SW480 (cell line): Measurements from ENCODE around the gene DCAF6.
"Not testable (repeated sequence)": the region's sequence is repeated elsewhere in the genome, so short reads cannot be mapped to it uniquely, and the experiment has no call there.

Source experiments
- DNase-seq: peaks from one replicate; pipeline ENCODE4 v3.0.0-alpha.2; 2016; ENCODE audit warnings: low spot score

Gene DCAF6

GRCh38 chr1:167936068-167936929 lies at the start of gene DCAF6:
TSS of gene DCAF6 (plus strand) at chr1:167936683. CDS start at chr1:167936912, 229 bp downstream.
- DNase-seq = peak; percentile 97

GRCh38 chr1:167887187-167887586 lies 49.3 kb upstream of the DCAF6 start:
- not testable (repeated sequence) for DNase-seq

- DNase-seq = no peak
Measured at GRCh38 chr1:167890400-167890799, 46.1 kb upstream of the DCAF6 start.

- DNase-seq = no peak
Measured at GRCh38 chr1:167893798-167894197, 42.7 kb upstream of the DCAF6 start.

- DNase-seq = no peak
Measured at GRCh38 chr1:167898578-167899222, 37.8 kb upstream of the DCAF6 start.

GRCh38 chr1:167899253-167899681 lies 37.2 kb upstream of the DCAF6 start:
- no peak for DNase-seq

- DNase-seq = no peak
Measured at GRCh38 chr1:167900907-167901306, 35.6 kb upstream of the DCAF6 start.

- no peak for DNase-seq
Measured at GRCh38 chr1:167904652-167905130, 31.8 kb upstream of the DCAF6 start.

- DNase-seq = no peak
Measured at GRCh38 chr1:167905182-167905581, 31.3 kb upstream of the DCAF6 start.

GRCh38 chr1:167905671-167906070 lies 30.8 kb upstream of the DCAF6 start:
- no peak for DNase-seq

- DNase-seq = no peak
Measured at GRCh38 chr1:167909691-167910180, 26.7 kb upstream of the DCAF6 start.

- DNase-seq = no peak
Measured at GRCh38 chr1:167910530-167910929, 26.0 kb upstream of the DCAF6 start.

- no peak for DNase-seq
Measured at GRCh38 chr1:167911413-167911812, 25.1 kb upstream of the DCAF6 start.

GRCh38 chr1:167912294-167912693 lies 24.2 kb upstream of the DCAF6 start:
- DNase-seq = no peak

- DNase-seq = no peak
Measured at GRCh38 chr1:167913895-167914496, 22.5 kb upstream of the DCAF6 start, which contains the start of gene ADCY10. TSS of gene ADCY10 (minus strand) at chr1:167914134. CDS start at chr1:167905140, 8,994 bp downstream.

GRCh38 chr1:167915569-167915968 lies 20.9 kb upstream of the DCAF6 start:
- DNase-seq = no peak

- DNase-seq = no peak
Measured at GRCh38 chr1:167916766-167917511, 19.5 kb upstream of the DCAF6 start.

- no peak for DNase-seq
Measured at GRCh38 chr1:167922023-167922422, 14.5 kb upstream of the DCAF6 start.

- DNase-seq = no peak
Measured at GRCh38 chr1:167922611-167923074, 13.8 kb upstream of the DCAF6 start.

- DNase-seq = no peak
Measured at GRCh38 chr1:167923324-167924056, 13.0 kb upstream of the DCAF6 start.

- no peak for DNase-seq
Measured at GRCh38 chr1:167924102-167924501, 12.4 kb upstream of the DCAF6 start.
